HepG2 (cell line): ENCODE results near the gene IMMT. TPM values are rescaled to one million over a fixed set of nuclear protein-coding genes. Genes with fewer than 3 reads are reported as not detected.

Source experiments
- ATAD3A ChIP-seq: sonication (generic); formaldehyde crosslinking; IDR thresholded peaks from 2 replicates; pipeline ENCODE4 v1.4.0; 2020; ENCODE audit warnings: missing genetic modification reagents
- ATM ChIP-seq: fragments of 450-650 bp; IDR thresholded peaks from 2 replicates; pipeline ENCODE4 v1.7.1; 2017; ENCODE audit warnings: mild to moderate bottlenecking, borderline replicate concordance
- CHD4 ChIP-seq: fragments of 200-600 bp; sonication (generic); IDR thresholded peaks from 2 replicates; pipeline ENCODE4 v1.7.0; 2017; ENCODE audit warnings: mild to moderate bottlenecking, low read length, borderline replicate concordance
- GATA4 ChIP-seq: sonication (generic); IDR thresholded peaks from 2 replicates; pipeline ENCODE4 v1.6.1; 2016; ENCODE audit warnings: antibody characterized with exemption, low read depth, borderline replicate concordance
- GATAD1 ChIP-seq: IDR thresholded peaks from 2 replicates; pipeline ENCODE4 v1.6.1; 2016; ENCODE audit warnings: missing genetic modification reagents, missing compliant biosample characterization
- KAT7 ChIP-seq: IDR thresholded peaks from 2 replicates; pipeline ENCODE4 v1.6.1; 2018; ENCODE audit warnings: borderline replicate concordance, missing compliant biosample characterization
- NAIF1 ChIP-seq: sonication (generic); formaldehyde crosslinking; IDR thresholded peaks from 2 replicates; pipeline ENCODE4 v1.5.0; 2020; ENCODE audit warnings: mild to moderate bottlenecking, missing genetic modification reagents, borderline replicate concordance
- NFRKB ChIP-seq: fragments of 450-650 bp; IDR thresholded peaks from 2 replicates; pipeline ENCODE4 v1.6.1; 2017
- PRDM10 ChIP-seq: sonication (generic); formaldehyde crosslinking; IDR thresholded peaks from 2 replicates; pipeline ENCODE4 v1.4.0; 2020; ENCODE audit warnings: low read depth, missing genetic modification reagents
- TEAD3 ChIP-seq: optimal IDR thresholded peaks from 2 replicates; pipeline ENCODE3; 2016; ENCODE audit warnings: borderline replicate concordance
- TFDP2 ChIP-seq: sonication (generic); formaldehyde crosslinking; IDR thresholded peaks from 2 replicates; pipeline ENCODE4 v1.4.0; 2020; ENCODE audit warnings: missing genetic modification reagents
- ZC3H13 ChIP-seq: sonication (generic); formaldehyde crosslinking; IDR thresholded peaks from 2 replicates; pipeline ENCODE4 v1.8.1; 2023; ENCODE audit warnings: mild to moderate bottlenecking, missing genetic modification reagents, moderate library complexity
- ZNF687 ChIP-seq: sonication (generic); formaldehyde crosslinking; IDR thresholded peaks from 2 replicates; pipeline ENCODE4 v1.5.1; 2020; ENCODE audit warnings: mild to moderate bottlenecking, missing genetic modification reagents, moderate library complexity
- polyA plus RNA-seq, 8 experiments: library from polyadenylated mRNA; depleted of rRNA in 3 of 8; stranded (reverse) in 7 of 8; unstranded in 1 of 8; fragments of >200 nt; fragmentation: Illumina TruSeq in 4 of 8; extraction: Trizol in 4 of 8; gene quantifications; 2 replicates each; pipeline versions ENCODE4 v1.2.1 to v1.2.3, GENCODE V29; 2011 to 2016; ENCODE audit warnings: low read depth in 4 of 8, missing spikeins in 1 of 8, mixed read lengths in 1 of 8; ENCODE audit not compliant: insufficient read depth in 1 of 8
- total RNA-seq, 5 experiments: library from RNA; depleted of rRNA; stranded (reverse); fragments of >200 nt; fragmentation: Illumina TruSeq; extraction: Trizol; gene quantifications; 2 replicates each; pipeline ENCODE4 v1.2.3, GENCODE V29; 2016; ENCODE audit warnings: low read depth in 1 of 5
- TF ChIP-seq, protein P1 (sequence below): sonication (generic); formaldehyde crosslinking; IDR thresholded peaks from 2 replicates; pipeline ENCODE4 v1.4.0; 2020; ENCODE audit warnings: mild to moderate bottlenecking, missing genetic modification reagents
- TF ChIP-seq, protein P2 (sequence below): sonication (generic); formaldehyde crosslinking; IDR thresholded peaks from 2 replicates; pipeline ENCODE4 v1.8.0; 2022; ENCODE audit warnings: mild to moderate bottlenecking, missing genetic modification reagents; ENCODE audit not compliant: insufficient replicate concordance

The IMMT gene
- total and polyA plus RNA-seq, 2 of the 13 experiments (the other 11 are each of a cell fraction or from before 2014, with no cell fraction given): 63.5 to 119 TPM

DNA sequence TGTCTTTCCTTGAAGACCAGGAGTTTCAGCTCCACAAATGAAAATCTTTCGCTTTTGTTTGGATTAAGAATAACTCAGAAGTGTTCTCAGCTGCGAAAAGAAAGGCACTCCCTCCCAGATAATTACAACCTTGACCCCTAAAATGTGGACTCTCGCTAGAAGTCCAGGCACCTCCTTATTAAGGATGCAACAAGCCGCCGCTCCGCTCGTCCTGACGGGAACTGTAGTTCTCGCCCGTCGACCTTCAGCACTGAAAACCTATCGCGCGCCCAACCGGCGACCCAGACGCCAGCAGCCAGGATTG lies 559 bp downstream of the IMMT start (continued):
- TF ChIP-seq PRDM10 (CRISPR knock-in tag): peak; percentile 29; the same call in 1 of the 2 replicates
- TF ChIP-seq NFRKB: no peak
- TF ChIP-seq TFDP2: peak; percentile 78; the same call in 1 of the 2 replicates
- TF ChIP-seq ATAD3A (CRISPR knock-in tag): no peak
- TF ChIP-seq ZC3H13 (CRISPR knock-in tag): no peak
- no peak for TF ChIP-seq GATA4
- TF ChIP-seq GATAD1: no peak
- no peak for TF ChIP-seq CHD4
- no peak; the same call in 1 of the 2 replicates for TF ChIP-seq KAT7
- TF ChIP-seq, protein P1, sequence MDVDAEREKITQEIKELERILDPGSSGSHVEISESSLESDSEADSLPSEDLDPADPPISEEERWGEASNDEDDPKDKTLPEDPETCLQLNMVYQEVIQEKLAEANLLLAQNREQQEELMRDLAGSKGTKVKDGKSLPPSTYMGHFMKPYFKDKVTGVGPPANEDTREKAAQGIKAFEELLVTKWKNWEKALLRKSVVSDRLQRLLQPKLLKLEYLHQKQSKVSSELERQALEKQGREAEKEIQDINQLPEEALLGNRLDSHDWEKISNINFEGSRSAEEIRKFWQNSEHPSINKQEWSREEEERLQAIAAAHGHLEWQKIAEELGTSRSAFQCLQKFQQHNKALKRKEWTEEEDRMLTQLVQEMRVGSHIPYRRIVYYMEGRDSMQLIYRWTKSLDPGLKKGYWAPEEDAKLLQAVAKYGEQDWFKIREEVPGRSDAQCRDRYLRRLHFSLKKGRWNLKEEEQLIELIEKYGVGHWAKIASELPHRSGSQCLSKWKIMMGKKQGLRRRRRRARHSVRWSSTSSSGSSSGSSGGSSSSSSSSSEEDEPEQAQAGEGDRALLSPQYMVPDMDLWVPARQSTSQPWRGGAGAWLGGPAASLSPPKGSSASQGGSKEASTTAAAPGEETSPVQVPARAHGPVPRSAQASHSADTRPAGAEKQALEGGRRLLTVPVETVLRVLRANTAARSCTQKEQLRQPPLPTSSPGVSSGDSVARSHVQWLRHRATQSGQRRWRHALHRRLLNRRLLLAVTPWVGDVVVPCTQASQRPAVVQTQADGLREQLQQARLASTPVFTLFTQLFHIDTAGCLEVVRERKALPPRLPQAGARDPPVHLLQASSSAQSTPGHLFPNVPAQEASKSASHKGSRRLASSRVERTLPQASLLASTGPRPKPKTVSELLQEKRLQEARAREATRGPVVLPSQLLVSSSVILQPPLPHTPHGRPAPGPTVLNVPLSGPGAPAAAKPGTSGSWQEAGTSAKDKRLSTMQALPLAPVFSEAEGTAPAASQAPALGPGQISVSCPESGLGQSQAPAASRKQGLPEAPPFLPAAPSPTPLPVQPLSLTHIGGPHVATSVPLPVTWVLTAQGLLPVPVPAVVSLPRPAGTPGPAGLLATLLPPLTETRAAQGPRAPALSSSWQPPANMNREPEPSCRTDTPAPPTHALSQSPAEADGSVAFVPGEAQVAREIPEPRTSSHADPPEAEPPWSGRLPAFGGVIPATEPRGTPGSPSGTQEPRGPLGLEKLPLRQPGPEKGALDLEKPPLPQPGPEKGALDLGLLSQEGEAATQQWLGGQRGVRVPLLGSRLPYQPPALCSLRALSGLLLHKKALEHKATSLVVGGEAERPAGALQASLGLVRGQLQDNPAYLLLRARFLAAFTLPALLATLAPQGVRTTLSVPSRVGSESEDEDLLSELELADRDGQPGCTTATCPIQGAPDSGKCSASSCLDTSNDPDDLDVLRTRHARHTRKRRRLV (CRISPR knock-in tag): peak; percentile 95; the same call in 1 of the 2 replicates
- no peak for TF ChIP-seq NAIF1 (CRISPR knock-in tag)
- no peak for TF ChIP-seq ATM
- TF ChIP-seq, protein P2, sequence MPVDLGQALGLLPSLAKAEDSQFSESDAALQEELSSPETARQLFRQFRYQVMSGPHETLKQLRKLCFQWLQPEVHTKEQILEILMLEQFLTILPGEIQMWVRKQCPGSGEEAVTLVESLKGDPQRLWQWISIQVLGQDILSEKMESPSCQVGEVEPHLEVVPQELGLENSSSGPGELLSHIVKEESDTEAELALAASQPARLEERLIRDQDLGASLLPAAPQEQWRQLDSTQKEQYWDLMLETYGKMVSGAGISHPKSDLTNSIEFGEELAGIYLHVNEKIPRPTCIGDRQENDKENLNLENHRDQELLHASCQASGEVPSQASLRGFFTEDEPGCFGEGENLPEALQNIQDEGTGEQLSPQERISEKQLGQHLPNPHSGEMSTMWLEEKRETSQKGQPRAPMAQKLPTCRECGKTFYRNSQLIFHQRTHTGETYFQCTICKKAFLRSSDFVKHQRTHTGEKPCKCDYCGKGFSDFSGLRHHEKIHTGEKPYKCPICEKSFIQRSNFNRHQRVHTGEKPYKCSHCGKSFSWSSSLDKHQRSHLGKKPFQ (CRISPR knock-in tag): no peak
- TF ChIP-seq ZNF687: no peak
- TF ChIP-seq TEAD3 (CRISPR knock-in tag): no peak
